Mucosa of rectum (tissue), 2 donors: Measurements from ENCODE around the gene STAT5B.
"Not testable (repeated sequence)": the region's sequence is repeated elsewhere in the genome, so short reads cannot be mapped to it uniquely, and the experiment has no call there.

ENCODE experiments used
- H3K27ac ChIP-seq, 2 donors: one replicate each; pipeline ENCODE4 v1.7.0; 2013; ENCODE audit warnings: inconsistent platforms in 2 of 2, low read depth in 2 of 2, low read length in 2 of 2
- H3K27me3 ChIP-seq, 2 donors: one replicate each; pipeline ENCODE4 v1.7.0; 2013; ENCODE audit warnings: low read length in 2 of 2; ENCODE audit not compliant: control insufficient read depth in 2 of 2, insufficient read depth in 2 of 2
- H3K36me3 ChIP-seq, 2 donors: one replicate each; pipeline ENCODE4 v1.7.0; 2013; ENCODE audit warnings: low read length in 2 of 2; ENCODE audit not compliant: control insufficient read depth in 2 of 2, insufficient read depth in 2 of 2
- H3K4me1 ChIP-seq, 2 donors: one replicate each; pipeline ENCODE4 v1.7.0; 2013; ENCODE audit warnings: low read length in 2 of 2, mild to moderate bottlenecking in 1 of 2; ENCODE audit not compliant: control insufficient read depth in 2 of 2, insufficient read depth in 2 of 2
- H3K4me3 ChIP-seq, 2 donors: one replicate each; pipeline ENCODE4 v1.7.0; 2013; ENCODE audit warnings: low read length in 2 of 2
- H3K9ac ChIP-seq, 2 donors: one replicate each; pipeline ENCODE4 v1.7.0; 2013; ENCODE audit warnings: low read length in 2 of 2, low read depth in 1 of 2, mild to moderate bottlenecking in 1 of 2
- H3K9me3 ChIP-seq, 2 donors: one replicate each; pipeline ENCODE4 v1.7.0; 2013; ENCODE audit warnings: low read length in 2 of 2; ENCODE audit not compliant: control insufficient read depth in 2 of 2
- donor health status: healthy.
- donor health status: Normal muscosa, but diverticular disease.

STAT5B gene

DNA sequence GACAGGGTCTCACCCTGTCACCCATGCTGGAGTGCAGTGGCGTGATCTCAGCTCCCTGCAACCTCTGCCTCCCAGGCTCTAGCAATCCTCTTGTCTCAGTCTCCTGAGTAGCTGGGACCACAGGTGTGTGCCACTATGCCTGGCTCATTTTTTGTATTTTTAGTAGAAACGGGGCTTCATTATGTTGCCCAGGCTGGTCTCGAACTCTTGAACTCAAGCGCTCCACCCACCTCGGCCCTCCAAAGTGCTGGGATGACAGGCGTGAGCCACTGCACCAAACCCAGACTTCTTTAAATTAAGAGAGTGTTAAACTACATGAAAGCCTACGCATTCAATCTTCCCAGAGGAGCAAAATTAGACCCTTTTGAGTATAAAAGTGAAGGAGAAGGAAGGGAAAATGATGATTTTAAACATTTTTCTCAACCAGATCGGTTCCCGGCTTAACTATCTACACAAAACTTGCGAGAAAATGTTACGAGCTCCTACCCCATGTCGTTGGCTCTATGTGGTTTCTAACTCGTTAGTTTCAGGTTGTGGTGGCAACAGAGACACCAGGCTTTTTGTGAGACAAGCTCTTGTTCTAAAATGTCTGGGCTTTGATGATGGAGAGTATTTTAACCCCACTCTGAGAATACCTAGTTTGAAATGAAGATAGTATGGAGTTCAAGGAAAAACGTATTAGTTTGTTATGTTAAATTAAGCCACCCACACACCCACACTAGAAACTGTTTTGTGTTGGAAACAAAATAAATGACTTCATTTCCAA lies 26.3 kb downstream of the STAT5B start:
- Histone ChIP-seq H3K9ac (no peak overlapping the region), H3K36me3 (no peaks in the 10 kb centered on the region), H3K9me3 (no peaks in the 10 kb centered on the region), H3K27ac (peak overlapping the region; percentile 21 to 29), H3K4me1 (peaks cover 3 to 8% of the 10 kb centered on the region in 2 donors), H3K4me3 (no peak overlapping the region), H3K27me3 (no peaks in the 10 kb centered on the region)

DNA sequence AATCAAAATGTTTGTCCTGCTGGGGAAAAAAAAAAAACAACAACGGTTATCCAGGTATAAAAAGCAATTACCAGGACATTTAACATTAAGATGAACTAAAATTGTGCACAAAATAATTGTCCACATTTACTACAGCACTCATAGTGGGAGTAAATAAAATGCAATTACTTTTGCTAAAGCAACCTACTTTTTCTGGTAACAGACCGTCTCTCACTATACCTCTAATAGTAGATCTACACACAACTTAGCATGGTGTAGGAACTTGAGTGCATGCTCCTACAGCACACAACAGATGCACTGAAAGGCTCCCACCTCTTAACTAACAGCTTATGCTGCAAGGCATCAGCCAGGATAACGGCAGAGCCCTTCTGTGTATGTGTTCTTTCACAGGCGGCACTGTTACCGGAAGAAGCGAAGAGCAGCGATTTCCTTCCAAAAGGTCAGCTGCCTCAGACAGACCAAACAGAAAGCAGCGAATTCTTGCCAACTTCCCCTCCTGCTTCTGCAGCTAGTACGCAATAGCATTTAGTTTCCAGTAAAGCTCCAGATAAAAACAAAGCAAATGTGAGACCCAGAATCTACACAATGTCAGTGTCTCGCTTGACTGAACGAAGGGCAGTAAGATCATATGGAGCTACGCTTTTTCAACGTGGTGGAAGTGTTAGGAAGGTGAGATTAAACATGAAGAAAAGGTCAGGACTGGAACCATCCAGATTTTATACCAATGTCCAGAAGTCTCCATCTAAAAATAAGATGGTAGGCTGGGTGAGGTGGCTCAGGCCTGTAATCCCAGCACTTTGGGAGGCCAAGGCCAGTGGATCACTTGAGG lies 27.6 kb downstream of the STAT5B start:
- Histone ChIP-seq H3K27ac (peak overlapping the region; percentile 76 to 89), H3K27me3 (no peaks in the 10 kb centered on the region), H3K4me1 (peaks cover 3 to 8% of the 10 kb centered on the region in 2 donors), H3K9me3 (no peaks in the 10 kb centered on the region), H3K36me3 (no peaks in the 10 kb centered on the region), H3K9ac (peak overlapping the region; percentile 18 to 36), H3K4me3 (peak overlapping the region; percentile 24 to 58)

DNA sequence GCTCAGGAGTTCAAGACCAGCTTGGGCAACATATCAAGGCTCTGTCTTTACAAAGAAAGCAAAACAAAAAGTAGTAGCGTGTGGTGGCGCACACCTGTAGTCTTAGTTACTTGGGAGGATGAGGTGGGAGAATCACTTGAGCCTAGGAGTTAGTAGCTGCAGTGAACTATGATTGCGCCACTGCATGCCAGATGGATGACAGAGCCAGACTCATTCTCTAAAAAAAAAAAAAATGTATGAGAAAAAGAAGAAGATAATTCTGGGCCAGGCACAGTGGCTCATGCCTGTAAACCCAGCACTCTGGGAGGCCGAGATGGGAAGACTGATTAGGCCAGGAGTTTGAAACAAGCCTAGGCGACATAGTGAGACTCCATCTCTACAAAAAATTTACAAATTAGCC lies 28.5 kb downstream of the STAT5B start:
- no peaks in the 10 kb centered on the region for H3K9me3 ChIP-seq
- no peaks in the 10 kb centered on the region for H3K36me3 ChIP-seq
- H3K27ac ChIP-seq, result peak overlapping the region; percentile 3 to 18
- peaks cover 3 to 8% of the 10 kb centered on the region in 2 donors for H3K4me1 ChIP-seq
- H3K4me3 ChIP-seq, result no peak overlapping the region
- no peaks in the 10 kb centered on the region for H3K27me3 ChIP-seq
- no peak overlapping the region for H3K9ac ChIP-seq

DNA sequence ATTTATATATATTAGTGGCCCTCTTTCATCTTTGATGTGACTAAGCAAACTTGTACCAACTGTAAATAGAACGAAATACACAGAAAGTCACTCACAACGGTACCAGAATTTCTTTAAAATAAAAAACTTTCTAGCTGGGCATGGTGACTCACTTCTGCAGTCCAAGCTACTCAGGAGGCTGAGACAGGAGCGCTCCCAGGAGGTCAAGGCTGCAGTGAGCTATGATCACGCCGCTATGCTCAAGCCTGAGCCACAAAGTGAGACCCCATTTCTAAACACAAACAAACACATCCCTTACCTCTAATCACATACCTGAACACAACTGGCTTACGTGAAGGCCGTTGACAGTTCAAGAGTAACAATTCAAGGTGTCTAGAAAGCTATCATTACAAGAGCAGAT lies 29.7 kb downstream of the STAT5B start:
- no peak overlapping the region for H3K27ac ChIP-seq
- no peak overlapping the region for H3K4me3 ChIP-seq
- peaks cover 3 to 8% of the 10 kb centered on the region in 2 donors for H3K4me1 ChIP-seq
- H3K27me3 ChIP-seq, result no peaks in the 10 kb centered on the region
- H3K36me3 ChIP-seq, result no peaks in the 10 kb centered on the region
- no peak overlapping the region for H3K9ac ChIP-seq
- H3K9me3 ChIP-seq, result no peaks in the 10 kb centered on the region

- not testable (repeated sequence) for H3K9ac ChIP-seq, H3K27ac ChIP-seq, H3K27me3 ChIP-seq, H3K4me3 ChIP-seq, H3K9me3 ChIP-seq, H3K36me3 ChIP-seq, H3K4me1 ChIP-seq
These were observed 31.0 kb downstream of the STAT5B start for GRCh38 chr17:42245183-42245582.

DNA sequence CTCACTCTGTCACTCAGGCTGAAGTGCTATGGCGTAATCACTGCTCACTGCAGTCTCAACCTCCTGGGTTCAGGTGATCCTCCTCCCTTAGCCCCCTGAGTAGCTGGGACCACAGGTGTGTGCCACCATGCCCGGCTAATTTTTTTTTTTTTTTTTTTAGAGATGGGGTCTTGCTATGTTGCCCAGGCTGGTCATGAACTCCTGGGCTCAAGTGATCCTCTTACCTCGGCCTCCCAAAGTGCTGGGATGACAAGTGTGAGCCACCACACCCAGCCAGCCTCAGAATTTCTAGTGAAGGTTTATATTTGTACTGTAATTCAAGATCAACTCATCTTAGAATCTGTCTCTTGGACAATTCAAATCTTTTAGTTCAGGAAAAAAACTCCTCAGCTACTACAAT lies 32.1 kb downstream of the STAT5B start:
- H3K4me3 ChIP-seq, H3K36me3 ChIP-seq, H3K9ac ChIP-seq, H3K4me1 ChIP-seq, H3K27me3 ChIP-seq, H3K27ac ChIP-seq, H3K9me3 ChIP-seq: not testable (repeated sequence)

GRCh38 chr17:42243493-42243982 lies 32.7 kb downstream of the STAT5B start:
- no peaks in the 10 kb centered on the region for H3K36me3 ChIP-seq
- H3K4me3 ChIP-seq, result no peak overlapping the region
- no peaks in the 10 kb centered on the region for H3K9me3 ChIP-seq
- no peaks in the 10 kb centered on the region for H3K4me1 ChIP-seq
- H3K27me3 ChIP-seq, result no peaks in the 10 kb centered on the region
- no peak overlapping the region for H3K27ac ChIP-seq
- H3K9ac ChIP-seq, result no peak overlapping the region

- Histone ChIP-seq H3K4me3 (no peak overlapping the region), H3K27ac (no peak overlapping the region), H3K36me3 (no peaks in the 10 kb centered on the region), H3K4me1 (no peaks in the 10 kb centered on the region), H3K9ac (no peak overlapping the region), H3K9me3 (no peaks in the 10 kb centered on the region), H3K27me3 (no peaks in the 10 kb centered on the region)
These were observed 34.3 kb downstream of the STAT5B start for GRCh38 chr17:42241871-42242270.

- not testable (repeated sequence) for H3K36me3 ChIP-seq, H3K27ac ChIP-seq, H3K9me3 ChIP-seq
These were observed 35.3 kb downstream of the STAT5B start for GRCh38 chr17:42240863-42241262.

GRCh38 chr17:42240201-42240600 lies 36.0 kb downstream of the STAT5B start:
- H3K27ac ChIP-seq, result no peak overlapping the region
- H3K9ac ChIP-seq, result no peak overlapping the region
- H3K36me3 ChIP-seq, result no peaks in the 10 kb centered on the region
- no peak overlapping the region for H3K4me3 ChIP-seq
- no peaks in the 10 kb centered on the region for H3K4me1 ChIP-seq
- no peaks in the 10 kb centered on the region for H3K27me3 ChIP-seq
- H3K9me3 ChIP-seq, result no peaks in the 10 kb centered on the region

More at GRCh38 chr17:42240863-42241262, 35.3 kb downstream of the STAT5B start:
- not testable (repeated sequence) for H3K4me1 ChIP-seq, H3K9ac ChIP-seq, H3K4me3 ChIP-seq, H3K27me3 ChIP-seq
